T-helper 1 cell treated with Interleukin-12 subunit alpha and Interleukin-12 subunit beta and Interleukin-4 antibody, amounts not matched to agents 30 μg/mL and 1 μg/mL, for 36 hours (primary cell): ENCODE measurements around the gene PTPRM.
"Not testable (repeated sequence)": the region's sequence is repeated elsewhere in the genome, so short reads cannot be mapped to it uniquely, and the experiment has no call there.

Experiments
- H3K27ac Mint-ChIP-seq: one replicate; pipeline ENCODE4 v1.8.0; 2021; ENCODE audit warnings: mild to moderate bottlenecking, mixed read lengths
- H3K27me3 Mint-ChIP-seq: one replicate; pipeline ENCODE4 v1.8.0; 2021; ENCODE audit warnings: low read depth, mixed read lengths
- H3K36me3 Mint-ChIP-seq: one replicate; pipeline ENCODE4 v1.8.0; 2021; ENCODE audit warnings: low read depth, mixed read lengths
- H3K4me1 Mint-ChIP-seq: one replicate; pipeline ENCODE4 v1.8.0; 2021; ENCODE audit warnings: low read depth, mixed read lengths
- H3K4me3 Mint-ChIP-seq: one replicate; pipeline ENCODE4 v1.8.0; 2021; ENCODE audit warnings: mild to moderate bottlenecking, moderate library complexity, mixed read lengths
- H3K9me3 Mint-ChIP-seq: one replicate; pipeline ENCODE4 v1.8.0; 2021; ENCODE audit warnings: mixed read lengths

The PTPRM gene

DNA sequence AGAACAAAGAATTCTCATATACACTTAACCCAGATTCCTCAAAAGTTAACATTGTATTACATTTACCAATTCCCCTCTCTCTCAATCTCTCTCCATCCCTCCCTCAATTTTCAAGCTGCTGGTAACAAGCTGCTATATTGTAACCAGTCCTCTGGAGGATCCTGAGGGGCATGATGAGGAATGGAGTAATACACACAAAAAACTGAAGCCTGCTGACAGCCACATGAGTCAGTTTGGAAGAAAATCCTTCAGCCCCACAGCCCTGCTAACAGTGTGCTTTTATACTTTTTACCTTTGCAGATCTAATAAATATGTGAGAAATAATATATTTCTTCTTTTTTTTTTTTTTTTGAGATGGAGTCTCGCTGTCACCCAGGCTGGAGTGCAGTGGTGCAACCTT lies 876.4 kb downstream of the PTPRM start:
- H3K27me3 Mint-ChIP-seq = peaks cover 4% of the 10 kb centered on the region
- no peak overlapping the region for H3K4me3 Mint-ChIP-seq
- H3K9me3 Mint-ChIP-seq = peaks cover 7% of the 10 kb centered on the region
- H3K4me1 Mint-ChIP-seq = no peaks in the 10 kb centered on the region
- no peak overlapping the region for H3K27ac Mint-ChIP-seq
- H3K36me3 Mint-ChIP-seq = no peaks in the 10 kb centered on the region

DNA sequence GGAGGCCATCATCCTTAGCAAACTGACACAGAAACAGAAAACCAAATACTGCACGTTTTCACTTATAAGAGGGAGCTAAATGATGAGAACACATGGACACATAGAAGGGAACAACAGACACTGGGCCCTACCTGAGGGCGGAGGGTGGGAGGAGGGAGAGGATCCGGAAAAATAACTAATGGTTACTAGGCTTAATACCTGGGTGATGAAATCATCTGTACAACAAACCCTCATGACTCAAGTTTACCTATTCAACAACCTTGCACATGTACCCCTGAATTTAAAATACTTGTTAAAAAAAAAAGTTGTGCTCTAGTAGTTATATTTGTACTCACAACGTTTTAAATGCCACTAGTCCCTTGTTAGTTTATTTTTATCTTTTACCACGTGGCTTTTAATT lies 879.8 kb downstream of the PTPRM start:
- not testable (repeated sequence) for H3K9me3 Mint-ChIP-seq, H3K27ac Mint-ChIP-seq, H3K4me3 Mint-ChIP-seq, H3K36me3 Mint-ChIP-seq, H3K4me1 Mint-ChIP-seq, H3K27me3 Mint-ChIP-seq

DNA sequence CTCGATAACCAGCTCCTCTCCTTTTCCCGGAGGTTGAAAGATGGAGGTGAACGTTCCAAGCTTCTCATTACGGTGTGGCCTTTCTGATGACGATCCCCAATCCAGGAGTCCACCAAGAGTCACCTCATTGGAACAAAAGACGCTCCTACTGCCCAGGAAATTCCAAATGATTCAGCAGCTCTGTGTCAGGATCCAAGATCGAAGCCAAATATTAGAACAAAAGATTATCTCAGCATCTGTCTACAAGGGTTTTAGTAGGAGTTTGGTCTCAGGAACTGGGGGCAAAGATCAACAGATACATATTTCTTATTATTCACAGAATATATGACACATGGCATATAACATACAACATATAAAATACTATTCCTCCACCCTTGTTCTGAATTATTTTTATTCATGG lies 881.0 kb downstream of the PTPRM start:
- Mint-ChIP-seq H3K4me3 (no peak overlapping the region), H3K27ac (no peak overlapping the region), H3K36me3 (no peaks in the 10 kb centered on the region), H3K4me1 (no peaks in the 10 kb centered on the region), H3K9me3 (peaks cover 3% of the 10 kb centered on the region), H3K27me3 (peaks cover 4% of the 10 kb centered on the region)

DNA sequence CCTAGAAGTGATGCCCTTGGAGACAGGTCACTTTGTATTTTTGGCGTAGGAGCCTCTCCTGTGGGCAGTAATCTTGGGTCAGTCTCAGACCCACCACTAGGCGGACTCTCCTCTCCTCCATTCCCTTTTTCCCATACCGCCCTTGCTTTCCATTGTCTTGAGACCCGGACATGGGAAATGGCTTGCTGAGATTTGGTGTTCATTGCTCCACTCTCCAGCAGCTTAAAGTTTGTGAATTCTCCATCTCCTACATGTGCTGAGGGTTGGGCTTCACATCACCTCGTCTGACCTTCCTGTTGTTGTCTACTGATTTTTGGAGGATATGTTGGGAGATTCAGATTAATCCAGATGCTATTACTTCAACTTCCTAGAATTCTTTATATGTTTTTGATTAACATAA lies 882.9 kb downstream of the PTPRM start:
- H3K27me3 Mint-ChIP-seq = peaks cover 4% of the 10 kb centered on the region
- H3K36me3 Mint-ChIP-seq = no peaks in the 10 kb centered on the region
- H3K27ac Mint-ChIP-seq = no peak overlapping the region
- peaks cover 3% of the 10 kb centered on the region for H3K9me3 Mint-ChIP-seq
- H3K4me3 Mint-ChIP-seq = no peak overlapping the region
- no peaks in the 10 kb centered on the region for H3K4me1 Mint-ChIP-seq

DNA sequence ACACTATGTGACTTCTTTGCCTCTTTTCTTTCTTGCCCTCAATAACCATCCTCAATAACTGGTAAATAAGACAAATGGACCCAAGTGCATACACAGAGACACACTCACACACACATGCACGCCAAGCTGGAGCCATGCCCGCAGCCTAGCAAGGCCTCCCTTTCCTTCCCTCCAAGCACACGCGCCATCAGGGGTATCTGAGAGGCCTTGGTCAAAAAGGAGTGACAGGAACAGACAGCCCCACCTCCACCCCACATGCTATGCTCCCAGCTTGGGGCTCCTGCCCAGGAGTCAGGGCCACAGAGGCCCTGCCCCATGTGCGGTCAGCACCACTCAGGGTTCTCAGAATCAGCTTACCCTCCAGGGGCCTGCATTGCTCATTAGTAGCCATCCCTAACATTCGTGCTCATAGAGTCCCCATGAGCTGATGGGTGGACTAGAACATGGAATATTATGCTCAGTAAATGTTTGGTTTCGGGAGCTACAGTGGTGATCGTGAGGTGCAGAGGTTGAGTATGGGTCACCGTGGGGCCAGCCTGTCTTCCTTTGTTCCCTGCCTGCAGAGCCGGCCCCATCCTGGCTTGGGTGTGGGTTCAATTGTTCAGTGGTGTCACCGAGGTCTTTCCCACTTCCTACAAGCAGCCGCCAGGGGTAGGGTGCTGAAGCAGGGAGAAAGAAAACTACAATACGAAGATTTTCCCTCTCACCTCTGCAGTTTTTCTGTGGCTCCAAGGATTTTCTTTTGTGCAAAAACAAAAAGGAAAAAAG lies 884.0 kb downstream of the PTPRM start:
- Mint-ChIP-seq H3K27me3 (peaks cover 2% of the 10 kb centered on the region), H3K4me1 (no peaks in the 10 kb centered on the region), H3K27ac (no peak overlapping the region), H3K36me3 (no peaks in the 10 kb centered on the region), H3K9me3 (peaks cover under 1% of the 10 kb centered on the region), H3K4me3 (no peak overlapping the region)

DNA sequence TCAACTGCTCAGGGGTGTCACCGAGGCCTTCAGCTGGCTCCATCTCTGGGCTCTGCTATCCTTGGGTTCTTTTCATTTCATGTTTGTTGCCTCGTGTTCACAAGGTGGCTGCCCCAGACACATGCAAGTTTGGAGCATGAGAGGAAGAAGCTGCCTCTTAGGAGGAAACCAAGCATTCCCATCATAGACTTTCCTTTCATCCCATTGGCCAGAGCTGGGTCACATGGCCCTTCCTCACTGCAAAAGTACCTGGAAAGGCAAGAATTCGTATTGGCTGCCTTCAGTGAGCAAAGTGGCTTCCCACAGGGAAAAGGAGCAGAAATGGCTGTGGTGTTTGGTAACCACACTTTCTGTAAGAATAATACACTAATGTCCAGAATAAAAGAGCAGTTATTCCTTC lies 886.4 kb downstream of the PTPRM start:
- Mint-ChIP-seq H3K4me3 (no peak overlapping the region), H3K27me3 (no peaks in the 10 kb centered on the region), H3K9me3 (no peaks in the 10 kb centered on the region), H3K4me1 (no peaks in the 10 kb centered on the region), H3K36me3 (no peaks in the 10 kb centered on the region), H3K27ac (no peak overlapping the region)

DNA sequence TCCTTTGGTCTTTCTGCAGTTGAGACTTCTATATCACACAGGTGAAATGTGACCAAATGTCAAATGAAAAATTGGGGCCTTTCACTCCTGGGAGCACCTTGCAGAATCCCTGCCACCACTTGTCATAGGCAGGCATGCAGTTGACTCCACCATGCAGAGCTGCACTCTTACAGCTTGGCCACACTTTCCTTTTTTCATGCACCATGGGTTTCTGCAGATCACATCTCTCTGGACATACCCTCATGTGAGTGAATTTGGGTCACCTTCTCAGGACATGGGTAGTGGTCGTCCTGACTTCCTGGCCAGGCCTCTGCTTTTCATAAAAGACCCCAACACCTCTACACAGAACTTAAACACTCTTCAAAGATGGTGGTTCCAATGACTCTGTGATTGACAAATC lies 887.0 kb downstream of the PTPRM start:
- no peak overlapping the region for H3K27ac Mint-ChIP-seq
- no peak overlapping the region for H3K4me3 Mint-ChIP-seq
- H3K9me3 Mint-ChIP-seq = no peaks in the 10 kb centered on the region
- no peaks in the 10 kb centered on the region for H3K27me3 Mint-ChIP-seq
- H3K4me1 Mint-ChIP-seq = no peaks in the 10 kb centered on the region
- H3K36me3 Mint-ChIP-seq = no peaks in the 10 kb centered on the region

DNA sequence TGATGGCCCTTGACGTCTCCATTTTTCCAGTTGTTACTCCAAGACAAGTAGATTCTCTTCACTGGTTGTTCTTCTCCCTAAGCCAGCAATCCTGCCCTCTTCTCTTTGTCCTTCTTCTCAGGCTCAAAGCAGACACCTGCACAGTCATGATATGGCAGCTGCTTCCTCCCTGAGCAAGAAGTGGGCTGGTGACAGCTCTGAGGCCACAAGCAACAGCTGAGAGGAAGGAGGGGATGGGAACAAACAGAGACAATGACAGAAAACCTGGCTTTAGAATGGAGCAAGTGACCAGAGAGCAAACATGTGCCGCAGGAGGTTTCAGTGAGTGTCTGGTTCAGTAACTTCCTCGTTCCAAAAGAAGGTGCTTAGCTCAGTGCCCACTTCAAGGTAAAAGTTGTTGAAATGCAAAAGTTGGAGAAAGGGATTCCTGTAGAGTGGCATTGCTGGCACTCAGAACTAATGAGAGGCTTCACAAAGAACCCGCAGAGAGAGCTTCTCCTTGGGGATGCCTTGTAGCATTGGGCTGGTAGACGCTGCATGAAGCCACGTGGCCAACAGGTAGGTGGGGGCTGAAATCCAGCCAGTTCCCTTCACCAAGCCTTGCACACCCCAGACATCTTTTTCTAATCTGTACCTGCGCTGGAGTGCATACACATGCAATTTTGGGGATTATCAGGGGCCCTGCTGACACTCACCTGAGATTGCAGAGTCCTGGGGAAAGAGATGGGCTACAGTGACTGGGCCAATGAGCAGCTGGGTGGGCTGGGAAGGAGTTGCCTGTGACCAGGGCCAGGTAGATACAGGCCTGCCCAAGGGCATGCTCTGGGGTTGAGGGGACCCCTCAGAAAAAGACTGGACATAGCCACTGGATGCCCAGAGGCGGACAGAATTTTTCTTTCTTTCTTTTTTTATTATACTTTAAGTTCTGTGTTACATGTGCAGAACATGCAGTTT lies 888.8 kb downstream of the PTPRM start:
- Mint-ChIP-seq H3K36me3 (no peaks in the 10 kb centered on the region), H3K9me3 (no peaks in the 10 kb centered on the region), H3K27me3 (no peaks in the 10 kb centered on the region), H3K4me1 (no peaks in the 10 kb centered on the region), H3K27ac (no peak overlapping the region), H3K4me3 (no peak overlapping the region)
